Activated T-cell treated with anti-CD3 and anti-CD28 coated beads, Interleukin-2, amount 50 U/mL, for 24 hours (primary cell): ENCODE measurements around the gene CLUH.

ENCODE experiments used
- DNase-seq: peaks from one replicate; pipeline ENCODE4 v3.0.0-alpha.2; 2020
- H3K27ac Mint-ChIP-seq: 2 replicates; pipeline ENCODE4 v1.8.0; 2020; ENCODE audit warnings: mild to moderate bottlenecking, mixed read lengths
- H3K27me3 Mint-ChIP-seq: 2 replicates; pipeline ENCODE4 v1.8.0; 2020; ENCODE audit warnings: mixed read lengths
- H3K36me3 Mint-ChIP-seq: 2 replicates; pipeline ENCODE4 v1.8.0; 2020; ENCODE audit warnings: low read depth, mixed read lengths
- H3K4me1 Mint-ChIP-seq: 2 replicates; pipeline ENCODE4 v1.8.0; 2020; ENCODE audit warnings: low read depth, mixed read lengths
- H3K4me3 Mint-ChIP-seq: 2 replicates; pipeline ENCODE4 v1.8.0; 2020; ENCODE audit warnings: mild to moderate bottlenecking, moderate library complexity, mixed read lengths
- H3K9me3 Mint-ChIP-seq: 2 replicates; pipeline ENCODE4 v1.8.0; 2020; ENCODE audit warnings: mixed read lengths

CLUH gene

DNA sequence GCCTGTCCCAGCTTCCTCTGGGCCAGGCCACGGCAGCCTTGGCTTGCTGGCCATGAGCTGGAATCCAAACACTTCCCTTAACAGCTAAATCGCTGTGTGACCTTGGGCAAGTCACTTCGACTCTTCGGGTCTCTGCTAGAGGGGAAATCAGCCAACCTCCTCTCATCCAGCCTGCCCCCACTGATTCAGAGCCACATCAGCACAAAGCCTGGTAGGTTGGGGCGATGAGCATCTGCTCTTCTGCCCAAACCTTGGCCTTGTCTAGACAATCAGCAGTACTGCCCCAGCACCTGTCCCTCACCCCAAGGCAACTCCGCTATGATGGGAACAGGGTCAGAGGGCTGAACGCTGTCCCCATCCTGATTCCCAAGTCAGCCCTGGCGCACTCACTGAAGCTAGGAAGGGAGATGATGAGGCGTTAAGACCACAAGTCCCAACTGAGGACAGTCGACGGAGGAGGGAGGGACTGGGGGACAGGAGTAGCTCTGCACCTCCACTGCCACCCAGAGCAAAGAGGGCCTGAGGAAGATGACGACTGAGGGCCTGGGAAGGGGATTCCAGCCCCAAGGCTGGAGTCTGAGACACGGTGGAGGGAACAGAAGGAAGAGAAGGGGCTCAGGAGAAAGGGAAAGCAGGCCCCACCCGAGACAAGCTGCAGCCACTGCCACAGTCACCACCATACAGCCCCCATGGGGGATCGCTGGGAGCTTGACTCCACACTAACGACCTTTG, 1.3 kb downstream of the CLUH start:
- H3K4me3 Mint-ChIP-seq, result peak overlapping the region; percentile 90
- no peaks in the 10 kb centered on the region for H3K27me3 Mint-ChIP-seq
- H3K4me1 Mint-ChIP-seq, result peaks cover 44% of the 10 kb centered on the region

DNA sequence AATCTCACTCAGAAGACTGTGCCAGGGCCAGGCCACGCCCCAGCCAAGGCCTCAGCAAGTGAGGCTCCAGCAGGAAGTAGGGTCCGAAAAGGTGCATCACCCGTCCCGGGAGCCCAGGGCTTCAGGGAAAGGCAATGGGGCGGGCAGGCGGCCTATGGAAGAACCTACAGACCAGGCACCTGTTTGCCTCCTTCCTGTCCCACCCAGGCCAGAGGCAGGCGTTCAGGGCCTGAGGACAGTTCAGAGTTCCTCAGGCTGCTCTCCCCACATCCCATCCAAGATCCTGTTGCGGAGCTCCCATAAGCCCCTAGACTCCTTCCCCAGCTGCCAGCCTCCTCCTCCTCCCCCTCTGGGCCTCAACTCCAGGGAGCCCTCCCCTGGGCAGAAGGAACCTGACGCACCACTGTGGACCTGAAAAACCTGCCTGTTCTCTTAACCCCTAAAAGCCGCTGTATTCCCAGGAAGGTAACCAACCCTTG, 2.3 kb downstream of the CLUH start:
- DNase-seq, result no peak
- H3K27me3 Mint-ChIP-seq, result no peaks in the 10 kb centered on the region

More for the DNA sequence above, 1.3 kb downstream of the CLUH start:
- DNase-seq, result no peak
- peaks cover 47% of the 10 kb centered on the region for H3K36me3 Mint-ChIP-seq
- H3K9me3 Mint-ChIP-seq, result no peaks in the 10 kb centered on the region
- H3K27ac Mint-ChIP-seq, result peak overlapping the region; percentile 92

DNA sequence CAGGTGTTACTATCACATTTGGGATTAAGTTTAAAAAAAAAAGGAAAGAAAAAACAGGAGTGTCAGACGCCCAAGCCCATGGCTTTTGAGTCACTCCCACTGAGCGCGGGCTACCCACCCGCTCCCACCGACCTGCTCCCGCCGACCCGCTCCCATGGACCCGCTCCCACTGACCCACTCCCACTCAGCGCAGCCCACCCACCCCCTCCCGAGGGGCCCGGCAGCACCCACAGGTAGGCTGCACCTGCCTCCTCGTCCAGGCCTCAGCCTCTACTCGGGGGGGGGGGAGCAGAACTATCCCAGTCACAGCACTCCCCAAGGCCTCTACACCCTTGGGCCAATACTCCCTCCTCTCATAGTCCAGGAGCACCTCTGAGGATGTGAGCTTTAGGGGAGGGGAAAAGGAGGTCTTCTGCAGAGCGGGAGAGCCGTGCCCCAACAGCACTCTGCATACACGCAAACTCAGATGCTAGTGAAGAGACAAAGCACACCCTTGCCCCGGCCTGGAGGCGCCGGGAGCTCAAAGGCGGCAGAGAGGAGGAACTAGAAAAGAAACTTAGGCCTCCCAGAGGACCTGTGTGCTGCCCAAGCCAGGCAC, 2.9 kb downstream of the CLUH start:
- H3K27ac Mint-ChIP-seq, result peak overlapping the region; percentile 92

More for the DNA sequence above, 2.3 kb downstream of the CLUH start:
- Mint-ChIP-seq H3K36me3 (peaks cover 57% of the 10 kb centered on the region), H3K27ac (peak overlapping the region; percentile 92), H3K9me3 (no peaks in the 10 kb centered on the region), H3K4me1 (peaks cover 45% of the 10 kb centered on the region), H3K4me3 (peak overlapping the region; percentile 90)

DNA sequence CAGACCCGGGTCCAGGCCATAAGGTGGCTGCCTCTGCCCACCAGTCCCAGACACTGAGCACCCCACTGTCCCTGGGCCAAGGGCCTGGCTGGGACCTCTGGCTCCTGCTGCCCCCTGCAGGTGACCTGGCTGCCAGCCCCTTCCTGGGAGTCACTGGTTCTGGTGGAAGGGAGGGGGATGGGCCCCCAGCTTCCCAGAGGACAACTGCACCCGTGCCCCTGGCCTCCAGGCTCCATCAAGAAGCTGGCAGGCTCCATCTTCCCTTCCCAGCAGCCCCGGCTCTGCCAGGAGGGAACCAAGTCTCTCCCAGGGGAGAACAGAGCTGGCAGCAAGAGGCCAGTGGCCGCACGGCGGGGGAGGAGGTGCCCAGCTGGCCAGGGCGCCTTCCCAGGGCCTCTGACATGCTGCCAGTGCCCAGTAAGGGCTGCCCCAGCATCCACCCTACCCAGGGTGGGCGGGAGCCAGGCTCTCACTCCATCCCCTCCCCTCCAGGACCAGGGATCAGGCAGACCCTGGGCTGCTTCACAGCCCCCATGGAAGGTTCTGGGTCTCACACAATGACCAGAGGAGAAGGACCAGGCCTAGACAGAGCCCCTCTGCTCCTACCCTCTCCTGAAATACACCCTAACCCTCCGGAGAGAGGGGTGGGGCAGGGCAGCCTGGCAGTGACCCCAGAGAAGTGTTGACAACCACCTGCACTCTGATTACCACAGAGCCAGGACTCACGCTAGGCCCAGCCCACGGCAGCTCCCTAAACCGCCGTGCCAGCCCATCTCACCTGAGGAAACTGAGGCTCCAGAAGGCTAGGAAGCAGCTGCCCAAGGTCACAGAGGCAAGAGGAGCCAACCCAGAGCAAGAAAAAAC, 3.6 kb downstream of the CLUH start:
- no peaks in the 10 kb centered on the region for H3K9me3 Mint-ChIP-seq
- peaks cover 70% of the 10 kb centered on the region for H3K36me3 Mint-ChIP-seq
- DNase-seq, result no peak
- peak overlapping the region; percentile 23 for H3K4me3 Mint-ChIP-seq
- peak overlapping the region; percentile 79 for H3K27ac Mint-ChIP-seq
- no peaks in the 10 kb centered on the region for H3K27me3 Mint-ChIP-seq
- H3K4me1 Mint-ChIP-seq, result peaks cover 42% of the 10 kb centered on the region

More for the DNA sequence above, 2.9 kb downstream of the CLUH start:
- Mint-ChIP-seq H3K4me1 (peaks cover 43% of the 10 kb centered on the region), H3K36me3 (peaks cover 62% of the 10 kb centered on the region), H3K9me3 (no peaks in the 10 kb centered on the region), H3K4me3 (peak overlapping the region; percentile 90), H3K27me3 (no peaks in the 10 kb centered on the region)
- no peak for DNase-seq

DNA sequence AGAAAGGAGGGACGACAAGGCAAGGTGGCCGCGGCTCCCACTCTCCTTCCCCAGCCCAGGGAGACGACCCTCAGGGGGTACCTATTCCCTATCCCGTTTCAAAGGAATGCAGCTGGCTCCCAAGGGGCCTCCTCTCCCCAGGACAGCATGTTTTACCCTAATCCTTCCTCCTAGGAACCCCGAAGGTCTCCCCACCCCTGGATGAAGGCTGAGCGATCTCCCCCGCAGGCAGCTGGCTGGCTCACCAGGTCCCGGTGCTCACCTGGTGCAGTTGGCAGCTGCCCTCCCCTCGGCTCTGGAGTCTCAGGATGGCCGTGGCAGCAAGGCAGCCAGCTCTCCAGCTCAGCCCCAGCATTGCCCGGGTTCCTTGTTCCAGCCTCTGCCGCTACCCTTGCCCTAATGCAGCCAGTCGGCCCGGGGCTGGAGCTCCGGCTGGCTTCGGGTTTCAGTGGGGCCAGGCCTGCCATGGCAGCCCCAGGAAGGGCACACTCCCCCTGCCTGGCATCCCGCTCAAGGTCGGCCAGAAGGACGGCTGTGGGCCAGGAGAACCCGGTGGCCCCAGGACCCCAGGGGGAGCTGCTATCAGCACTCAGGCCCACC, 4.6 kb downstream of the CLUH start:
- Mint-ChIP-seq H3K27me3 (no peaks in the 10 kb centered on the region), H3K36me3 (peaks cover 77% of the 10 kb centered on the region), H3K4me3 (no peak overlapping the region), H3K9me3 (no peaks in the 10 kb centered on the region), H3K27ac (no peak overlapping the region), H3K4me1 (peaks cover 35% of the 10 kb centered on the region)
- DNase-seq, result no peak

DNA sequence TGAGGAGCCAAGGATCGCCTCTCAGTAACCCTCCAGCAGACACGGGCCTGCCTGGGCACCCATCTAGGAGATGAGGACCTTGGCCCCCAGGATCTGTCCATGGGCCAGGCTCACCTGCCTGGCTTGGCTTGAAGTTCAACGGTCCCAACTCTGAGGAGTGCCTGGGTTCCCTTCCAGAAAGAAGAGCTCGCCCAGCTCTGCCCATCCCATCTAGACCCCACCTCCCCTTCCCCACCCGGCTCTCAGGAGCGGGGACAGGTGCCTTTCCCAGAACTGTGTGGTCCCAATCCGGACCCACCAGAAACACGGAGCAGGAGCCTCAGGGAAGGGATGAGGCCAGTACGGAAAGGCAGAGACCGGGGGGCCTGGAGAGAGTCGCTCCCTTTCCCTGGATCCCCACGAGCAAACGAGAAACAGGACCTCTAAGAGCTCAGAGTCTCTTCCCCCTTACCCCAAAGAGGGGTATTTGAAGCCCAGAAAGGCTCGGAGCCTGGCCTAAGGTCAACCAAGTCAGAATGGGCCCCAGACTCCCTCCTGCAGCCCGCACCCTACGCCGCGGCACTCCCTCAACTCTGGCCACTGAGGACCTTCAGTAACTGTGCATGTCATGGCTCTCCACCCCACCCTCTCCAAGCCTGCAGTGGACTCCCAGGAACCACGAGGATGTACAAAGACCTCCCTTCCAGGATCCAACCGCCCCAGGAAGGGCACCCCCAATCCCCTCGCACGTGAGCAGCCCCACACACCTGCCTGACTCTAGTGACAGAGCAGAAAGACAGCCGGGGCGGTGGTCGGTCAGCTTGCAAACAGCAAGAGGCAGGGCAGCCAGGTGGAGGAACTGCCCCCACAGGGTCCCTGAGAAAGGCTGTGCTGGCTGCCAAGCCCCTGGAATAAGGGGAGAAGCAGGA, 5.4 kb downstream of the CLUH start:
- no peak overlapping the region for H3K4me3 Mint-ChIP-seq
- peaks cover 84% of the 10 kb centered on the region for H3K36me3 Mint-ChIP-seq
- no peaks in the 10 kb centered on the region for H3K27me3 Mint-ChIP-seq
- H3K4me1 Mint-ChIP-seq, result peaks cover 33% of the 10 kb centered on the region
- H3K9me3 Mint-ChIP-seq, result no peaks in the 10 kb centered on the region
- peak overlapping the region; percentile 38 for H3K27ac Mint-ChIP-seq
- no peak for DNase-seq

DNA sequence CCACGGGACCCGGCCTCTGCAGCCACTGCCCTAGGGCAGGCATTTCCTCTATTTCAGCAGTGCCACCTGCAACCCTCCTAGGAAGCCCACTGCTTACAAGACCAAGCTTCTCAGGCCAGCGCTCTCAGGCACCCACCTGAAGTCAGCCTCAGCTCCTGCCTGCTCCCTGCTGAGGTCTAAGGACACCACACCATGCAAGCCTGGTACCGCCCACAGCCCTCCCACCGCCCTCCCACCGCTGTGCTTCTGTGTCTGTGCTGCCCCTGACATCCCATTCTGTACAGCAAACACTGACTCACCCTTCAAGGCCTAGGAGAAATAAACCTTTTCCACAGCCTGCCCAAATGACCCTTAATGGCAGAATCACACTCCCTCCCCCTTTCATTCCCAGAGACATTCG, 6.3 kb downstream of the CLUH start:
- no peak overlapping the region for H3K4me3 Mint-ChIP-seq
- no peak for DNase-seq
- peaks cover 33% of the 10 kb centered on the region for H3K4me1 Mint-ChIP-seq
- H3K27ac Mint-ChIP-seq, result peak overlapping the region; percentile 38
- H3K9me3 Mint-ChIP-seq, result no peaks in the 10 kb centered on the region
- peaks cover 85% of the 10 kb centered on the region for H3K36me3 Mint-ChIP-seq
- H3K27me3 Mint-ChIP-seq, result no peaks in the 10 kb centered on the region

DNA sequence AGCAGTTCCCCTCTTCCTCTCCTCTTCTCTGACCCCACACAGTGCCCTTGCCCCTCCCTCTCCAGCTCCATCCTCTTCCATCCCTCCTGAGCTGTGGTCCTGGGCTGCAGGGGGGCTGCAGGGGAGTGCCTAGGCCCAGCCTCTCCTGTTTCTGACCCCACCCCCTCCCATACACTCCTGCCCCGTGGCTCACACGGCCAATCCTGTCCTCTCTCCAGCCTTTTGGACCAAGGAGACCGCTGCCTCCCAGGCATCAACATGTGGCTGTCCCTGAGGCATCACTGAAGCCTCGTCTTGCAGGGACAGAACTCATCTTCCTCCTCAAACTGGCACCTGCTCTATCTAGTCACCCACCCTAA, 6.7 kb downstream of the CLUH start:
- H3K4me3 Mint-ChIP-seq, result no peak overlapping the region
- H3K27me3 Mint-ChIP-seq, result no peaks in the 10 kb centered on the region
- DNase-seq, result no peak
- H3K9me3 Mint-ChIP-seq, result no peaks in the 10 kb centered on the region
- H3K27ac Mint-ChIP-seq, result peak overlapping the region; percentile 38
- H3K36me3 Mint-ChIP-seq, result peaks cover 85% of the 10 kb centered on the region
- peaks cover 29% of the 10 kb centered on the region for H3K4me1 Mint-ChIP-seq

DNA sequence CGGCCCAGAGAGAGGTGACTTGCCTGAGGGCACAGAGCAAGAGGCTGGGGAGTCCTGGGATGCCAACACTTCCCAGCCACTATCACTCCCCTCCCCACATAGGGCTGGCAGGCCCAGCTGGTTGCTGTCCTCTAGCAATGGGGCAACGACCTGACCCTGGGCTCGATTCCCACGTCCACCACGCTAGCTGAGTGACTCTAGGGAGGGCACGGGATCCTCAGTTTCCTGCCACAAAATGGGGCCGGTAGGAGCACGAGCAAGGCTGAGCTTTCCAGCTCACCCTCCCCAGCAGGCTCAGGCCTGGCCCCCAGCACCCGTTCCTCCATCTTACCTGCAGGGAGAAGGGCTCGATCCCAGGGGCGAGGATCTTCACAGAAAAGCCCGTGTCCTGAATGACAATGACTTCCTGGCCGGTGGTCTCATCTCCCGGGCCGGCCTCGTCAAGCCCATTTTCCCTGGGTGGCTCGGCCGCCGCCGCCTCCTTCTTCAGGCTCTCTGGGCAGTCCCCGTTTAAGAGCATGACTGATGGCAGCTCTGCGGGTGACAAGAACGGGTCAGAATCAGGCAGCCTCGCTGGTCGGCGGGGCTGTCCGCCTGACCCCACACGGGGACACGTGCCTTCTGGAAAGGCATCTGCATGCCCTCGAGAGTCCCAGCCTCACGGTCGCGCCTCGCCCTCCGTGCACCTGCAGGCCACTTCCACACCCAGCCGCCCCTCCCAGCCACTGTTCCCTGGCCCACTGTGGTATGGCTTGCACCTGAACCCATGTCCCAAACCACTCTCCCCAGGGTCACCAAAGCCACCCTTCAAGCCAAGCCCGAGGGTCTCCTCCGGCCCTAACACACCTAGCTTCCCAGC, 7.3 kb downstream of the CLUH start:
- no peaks in the 10 kb centered on the region for H3K9me3 Mint-ChIP-seq
- no peaks in the 10 kb centered on the region for H3K27me3 Mint-ChIP-seq
- H3K4me3 Mint-ChIP-seq, result no peak overlapping the region
- peaks cover 23% of the 10 kb centered on the region for H3K4me1 Mint-ChIP-seq
- peak overlapping the region; percentile 38 for H3K27ac Mint-ChIP-seq
- DNase-seq, result peak; percentile 22
- peaks cover 86% of the 10 kb centered on the region for H3K36me3 Mint-ChIP-seq

DNA sequence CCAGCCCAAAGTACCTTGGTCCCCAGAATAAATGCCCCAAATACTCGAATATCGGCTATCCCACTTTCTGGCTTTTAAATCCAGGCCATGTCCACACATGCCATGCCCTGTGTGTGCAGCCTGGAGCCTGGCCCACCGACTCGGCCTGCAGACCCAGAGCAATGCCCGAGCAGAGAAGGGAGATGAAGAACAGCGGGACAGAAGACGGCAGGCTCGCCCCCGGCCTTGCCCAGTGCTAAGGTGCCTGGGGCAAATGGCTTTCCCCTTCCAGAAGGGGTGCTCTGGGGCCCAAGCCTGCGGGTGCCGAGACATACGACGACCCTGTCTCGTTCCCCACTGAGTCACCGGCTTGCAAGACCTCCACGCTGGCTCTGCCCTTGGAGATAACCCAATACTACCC, 8.0 kb downstream of the CLUH start:
- no peak overlapping the region for H3K27ac Mint-ChIP-seq
- peaks cover 17% of the 10 kb centered on the region for H3K4me1 Mint-ChIP-seq
- peaks cover 86% of the 10 kb centered on the region for H3K36me3 Mint-ChIP-seq
- no peaks in the 10 kb centered on the region for H3K27me3 Mint-ChIP-seq
- no peak overlapping the region for H3K4me3 Mint-ChIP-seq
- peak; percentile 18 for DNase-seq
- no peaks in the 10 kb centered on the region for H3K9me3 Mint-ChIP-seq

DNA sequence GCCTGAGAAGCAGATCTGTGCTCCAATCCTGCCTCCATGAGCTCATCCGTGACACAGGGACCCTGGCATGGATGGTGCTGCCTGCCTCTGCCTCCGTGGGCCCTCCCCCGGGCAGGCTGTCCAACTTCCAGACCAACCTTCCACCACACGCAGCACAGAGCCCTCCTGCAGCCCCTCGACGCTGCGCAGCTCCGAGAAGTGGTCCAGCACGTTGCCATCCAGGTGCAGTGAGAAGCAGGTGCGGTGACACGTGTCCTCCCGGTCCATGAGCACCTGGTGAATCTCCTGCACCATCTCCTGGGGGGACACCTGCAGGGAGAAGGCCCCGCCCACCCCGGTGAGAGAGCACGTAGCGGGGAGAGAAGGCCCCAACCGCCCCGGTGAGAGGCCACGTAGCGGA, 8.4 kb downstream of the CLUH start:
- H3K27me3 Mint-ChIP-seq, result no peaks in the 10 kb centered on the region
- DNase-seq, result no peak
- H3K4me1 Mint-ChIP-seq, result peaks cover 12% of the 10 kb centered on the region
- no peak overlapping the region for H3K27ac Mint-ChIP-seq
- H3K36me3 Mint-ChIP-seq, result peaks cover 87% of the 10 kb centered on the region
- H3K9me3 Mint-ChIP-seq, result no peaks in the 10 kb centered on the region
- H3K4me3 Mint-ChIP-seq, result no peak overlapping the region

DNA sequence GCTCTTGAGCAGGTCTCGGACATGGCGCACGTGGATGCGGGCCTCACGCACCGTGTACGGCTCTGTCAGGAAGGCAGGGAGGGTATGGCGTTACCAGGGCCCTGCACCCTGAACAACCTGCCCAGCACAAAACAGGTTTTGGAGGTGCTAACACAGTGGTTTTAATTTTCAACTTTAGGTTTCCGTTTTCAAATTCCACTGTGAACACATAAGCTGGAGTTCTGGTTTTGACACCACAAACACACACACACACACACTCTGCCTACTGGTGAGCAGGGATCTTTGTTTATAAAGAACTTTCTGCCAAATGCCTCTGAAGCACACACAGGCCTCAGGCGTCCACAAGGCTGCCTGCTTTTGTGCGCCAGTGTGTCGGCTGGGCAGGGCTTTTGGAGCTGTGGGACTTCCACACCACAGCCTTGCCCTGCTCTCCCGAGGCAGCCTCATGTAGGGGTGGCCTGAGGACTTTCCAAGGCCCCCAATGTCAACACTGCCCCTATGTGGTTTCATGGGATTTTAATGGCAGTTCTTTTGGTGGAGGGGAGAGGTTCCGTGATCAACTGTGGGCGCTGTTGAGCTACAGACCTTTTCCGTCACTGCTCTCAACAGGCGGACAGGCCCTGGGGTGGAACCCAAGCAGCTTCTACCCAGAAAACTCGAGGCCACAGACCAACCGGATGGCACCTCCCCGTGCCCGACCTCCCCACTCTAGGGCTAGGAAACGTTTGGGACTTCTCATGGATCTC, 9.4 kb downstream of the CLUH start:
- DNase-seq, result no peak
- H3K4me1 Mint-ChIP-seq, result peaks cover 11% of the 10 kb centered on the region
- no peak overlapping the region for H3K27ac Mint-ChIP-seq
- no peaks in the 10 kb centered on the region for H3K27me3 Mint-ChIP-seq
- no peak overlapping the region for H3K4me3 Mint-ChIP-seq
- H3K9me3 Mint-ChIP-seq, result no peaks in the 10 kb centered on the region
- H3K36me3 Mint-ChIP-seq, result peaks cover 94% of the 10 kb centered on the region
